Keratinocyte (primary cell): Measurements from ENCODE around the gene C19orf25. TPM values are rescaled to one million over a fixed set of nuclear protein-coding genes. Genes with fewer than 3 reads are reported as not detected.

ENCODE experiments used
- DNase-seq: peaks from one replicate; pipeline ENCODE4 v3.0.0-alpha.2; 2011; ENCODE audit warnings: low read depth, missing footprints, low spot score
- FAIRE-seq: peaks from 2 replicates; lab custom pipeline; 2011; peaks lifted over from hg19 to GRCh38; lab: Jason Lieb, UNC
- H2AFZ ChIP-seq: 2 replicates; pipeline ENCODE4 v1.6.0; 2012; ENCODE audit warnings: low read length, control low read depth, inconsistent platforms; ENCODE audit not compliant: control insufficient read depth
- H3K27ac ChIP-seq: 2 replicates; pipeline ENCODE4 v1.5.1; 2011; ENCODE audit warnings: low read length; ENCODE audit not compliant: control insufficient read depth, insufficient read depth
- H3K27me3 ChIP-seq: 3 replicates; pipeline ENCODE4 v1.6.0; 2011; ENCODE audit warnings: low read length; ENCODE audit not compliant: control insufficient read depth, insufficient read depth; ENCODE audit errors: extremely low read depth
- H3K36me3 ChIP-seq, 2 experiments: 2 replicates in 1 of 2; 3 replicates in 1 of 2; pipeline ENCODE4 v1.5.1; 2011; ENCODE audit warnings: low read length in 2 of 2, mild to moderate bottlenecking in 1 of 2; ENCODE audit not compliant: control insufficient read depth in 2 of 2, insufficient read depth in 2 of 2; ENCODE audit errors: extremely low read depth in 1 of 2
- H3K4me1 ChIP-seq: 3 replicates; pipeline ENCODE4 v1.5.1; 2011; ENCODE audit warnings: low read length; ENCODE audit not compliant: control insufficient read depth, insufficient read depth; ENCODE audit errors: extremely low read depth
- H3K4me2 ChIP-seq: 3 replicates; pipeline ENCODE4 v1.6.0; 2011; ENCODE audit warnings: low read depth, low read length; ENCODE audit not compliant: control insufficient read depth, insufficient read depth; ENCODE audit errors: extremely low read depth
- H3K4me3 ChIP-seq, 3 experiments: fragments of 200-600 bp in 1 of 3; sonication (generic) in 1 of 3; 2 replicates in 2 of 3; 3 replicates in 1 of 3; pipeline ENCODE4 v1.5.1; 2011 to 2016; ENCODE audit warnings: low read length in 3 of 3, mild to moderate bottlenecking in 3 of 3, control low read depth in 2 of 3, inconsistent platforms in 1 of 3, low read depth in 1 of 3, mixed read lengths in 1 of 3, mixed run types in 1 of 3, moderate library complexity in 1 of 3; ENCODE audit not compliant: control insufficient read depth in 2 of 3, insufficient read depth in 2 of 3; ENCODE audit errors: extremely low read depth in 1 of 3
- H3K79me2 ChIP-seq: 2 replicates; pipeline ENCODE4 v1.6.0; 2012; ENCODE audit warnings: low read length; ENCODE audit not compliant: control insufficient read depth, insufficient read depth
- H3K9ac ChIP-seq: 3 replicates; pipeline ENCODE4 v1.6.0; 2011; ENCODE audit warnings: low read length; ENCODE audit not compliant: control insufficient read depth, insufficient read depth; ENCODE audit errors: extremely low read depth
- H3K9me1 ChIP-seq: 3 replicates; pipeline ENCODE4 v1.6.0; 2011; ENCODE audit warnings: low read length; ENCODE audit not compliant: control insufficient read depth, insufficient read depth; ENCODE audit errors: extremely low read depth
- H3K9me3 ChIP-seq: 2 replicates; pipeline ENCODE4 v1.5.1; 2012; ENCODE audit warnings: low read depth, low read length; ENCODE audit not compliant: control insufficient read depth
- H4K20me1 ChIP-seq: 3 replicates; pipeline ENCODE4 v1.6.0; 2011; ENCODE audit warnings: low read length; ENCODE audit not compliant: control insufficient read depth, insufficient read depth; ENCODE audit errors: extremely low read depth
- CTCF ChIP-seq, 3 experiments: IDR thresholded peaks in 1 of 3; conservative IDR thresholded peaks in 1 of 3; optimal IDR thresholded peaks in 1 of 3; 2 replicates in 2 of 3; 3 replicates in 1 of 3; pipeline versions ENCODE3 to v1.5.1; 2011; ENCODE audit warnings: low read length in 3 of 3, mild to moderate bottlenecking in 3 of 3, moderate library complexity in 2 of 3, control low read depth in 1 of 3, inconsistent platforms in 1 of 3; ENCODE audit not compliant: insufficient read depth in 2 of 3; ENCODE audit errors: extremely low read depth in 1 of 3
- EZH2 ChIP-seq: IDR thresholded peaks from one replicate; pipeline ENCODE4 v1.6.1; 2012; ENCODE audit warnings: inconsistent platforms, mild to moderate bottlenecking, low read length, moderate library complexity
- dilution Hi-C: fragments of 300-500 bp; cut with MboI; formaldehyde crosslinking; loops from one replicate; pipeline ENCODE4 v1.7.0; 2020; ENCODE audit warnings: low sequenced_read_pairs; ENCODE audit not compliant: extremely low pct_ligation_motif_present
- polyA plus RNA-seq, 5 experiments: library from polyadenylated mRNA; depleted of rRNA in 3 of 5; stranded (reverse) in 3 of 5; stranded (forward) in 1 of 5; unstranded in 1 of 5; fragments of >200 nt; gene quantifications; 1 replicate in 1 of 5; 2 replicates in 3 of 5; 3 replicates in 1 of 5; pipeline versions ENCODE4 v1.2.1 to v1.2.3, GENCODE V29; 2011 to 2012; ENCODE audit warnings: missing spikeins in 2 of 5, low read depth in 1 of 5, low replicate concordance in 1 of 5

Gene C19orf25
- polyA plus RNA-seq, 1 donor (not counting 4 experiments of a cell fraction or from before 2014, with no cell fraction given): 11.2 TPM

GRCh38 chr19:1466461-1467214, 12.4 kb downstream of the C19orf25 start:
- Histone ChIP-seq H3K27ac (no peak overlapping the region), H3K27me3 (peaks cover 56% of the 10 kb centered on the region), H3K79me2 (no peaks in the 10 kb centered on the region), H3K36me3 (no peaks in the 10 kb centered on the region), H2AFZ (no peak overlapping the region), H3K9me3 (no peaks in the 10 kb centered on the region), H3K4me3 (no peak overlapping the region), H4K20me1 (peaks cover 9% of the 10 kb centered on the region), H3K9me1 (no peaks in the 10 kb centered on the region), H3K9ac (no peak overlapping the region), H3K4me1 (peaks cover 16% of the 10 kb centered on the region), H3K4me2 (no peak overlapping the region)
- dilution Hi-C loops: no loop called here
- DNase-seq: no peak
- no peak for FAIRE-seq
- TF ChIP-seq CTCF (optimal IDR thresholded peaks at IDR 0.05 in 1 of 3, IDR thresholded peaks at IDR 0.05 in 1 of 3, conservative IDR thresholded peaks at IDR 0.05 in 1 of 3; ENCODE audit: extremely low read depth in 1 of 3, insufficient read depth in 2 of 3, low read length in 3 of 3): no peak
- TF ChIP-seq EZH2: peak; percentile 85

- no peak for FAIRE-seq
- no peaks in the 10 kb centered on the region for H3K79me2 ChIP-seq
- H3K9ac ChIP-seq: no peak overlapping the region
- H3K9me3 ChIP-seq: no peaks in the 10 kb centered on the region
- no peak overlapping the region for H2AFZ ChIP-seq
- TF ChIP-seq CTCF (optimal IDR thresholded peaks at IDR 0.05 in 1 of 3, IDR thresholded peaks at IDR 0.05 in 1 of 3, conservative IDR thresholded peaks at IDR 0.05 in 1 of 3; ENCODE audit: extremely low read depth in 1 of 3, insufficient read depth in 2 of 3, low read length in 3 of 3) (no peak), EZH2 (no peak)
- no peak for DNase-seq
- no peaks in the 10 kb centered on the region for H3K9me1 ChIP-seq
- H3K4me2 ChIP-seq: peak overlapping the region; percentile 41
- no peak overlapping the region for H3K27ac ChIP-seq
- no peaks in the 10 kb centered on the region for H3K36me3 ChIP-seq
- H4K20me1 ChIP-seq: peaks cover 4% of the 10 kb centered on the region
- dilution Hi-C loops: no loop called here
- no peak overlapping the region for H3K4me3 ChIP-seq
- peaks cover 14% of the 10 kb centered on the region for H3K4me1 ChIP-seq
- H3K27me3 ChIP-seq: peaks cover 50% of the 10 kb centered on the region
These were observed 13.0 kb downstream of the C19orf25 start for GRCh38 chr19:1466018-1466460.
